AG04449 (cell line): Measurements from ENCODE around the gene LPP.

Experiments used
- CTCF ChIA-PET: fragments of 350-600 bp; formaldehyde crosslinking; extraction: SDS; loops from one replicate; lab custom pipeline; 2021; ENCODE audit warnings: antibody characterized with exemption; lab: Yijun Ruan, JAX
- POLR2A ChIA-PET: fragments of 400-600, 350-600 bp; formaldehyde crosslinking; extraction: SDS; loops from one replicate; lab custom pipeline; 2020; ENCODE audit warnings: antibody characterized with exemption, inconsistent platforms; lab: Yijun Ruan, JAX
- DNase-seq: peaks from one replicate; pipeline ENCODE4 v3.0.0-alpha.2; 2010; ENCODE audit warnings: low read depth, low spot score
- H3K4me3 ChIP-seq: 2 replicates; pipeline ENCODE4 v1.5.1; 2011; ENCODE audit warnings: low read depth, mild to moderate bottlenecking, control low read depth, low read length
- CTCF ChIP-seq: IDR thresholded peaks from one replicate; pipeline ENCODE4 v1.5.1; 2011; ENCODE audit warnings: mild to moderate bottlenecking, moderate library complexity, low read length, control low read depth, inconsistent platforms; ENCODE audit not compliant: insufficient read depth; ENCODE audit errors: missing control alignments

Gene LPP

GRCh38 chr3:188537606-188538005 is 383.6 kb downstream of the LPP start:
- ChIA-PET POLR2A (no interaction called here), CTCF (no interaction called here)
- no peak for TF ChIP-seq CTCF
- H3K4me3 ChIP-seq = no peak overlapping the region
- DNase-seq = no peak

GRCh38 chr3:188539037-188539436 is 385.1 kb downstream of the LPP start:
- CTCF ChIA-PET = interaction anchor here (1.0 to 1.2 kb wide), 3 partner anchors 9 to 16 kb away, joined by 3 read pairs; no protein-coding TSS in a partner anchor

GRCh38 chr3:188539631-188540194 is 385.8 kb downstream of the LPP start:
- no peak for TF ChIP-seq CTCF
- POLR2A ChIA-PET = no interaction called here
- CTCF ChIA-PET = interaction anchor here (1.0 to 1.1 kb wide), 2 partner anchors 9 to 12 kb away, joined by 3 read pairs; no protein-coding TSS in a partner anchor
- no peak overlapping the region for H3K4me3 ChIP-seq
- no peak for DNase-seq

More at GRCh38 chr3:188539037-188539436, 385.1 kb downstream of the LPP start:
- POLR2A ChIA-PET = interaction anchor here (0.5 kb wide), 1 partner anchor 11 kb away, joined by 3 read pairs; no protein-coding TSS in a partner anchor
- H3K4me3 ChIP-seq = no peak overlapping the region
- no peak for DNase-seq
- no peak for TF ChIP-seq CTCF

- ChIA-PET CTCF (no interaction called here), POLR2A (no interaction called here)
- DNase-seq = no peak
- no peak overlapping the region for H3K4me3 ChIP-seq
- TF ChIP-seq CTCF = no peak
Observed at GRCh38 chr3:188542196-188542595, 388.2 kb downstream of the LPP start.

GRCh38 chr3:188544012-188544411 is 390.1 kb downstream of the LPP start:
- no peak overlapping the region for H3K4me3 ChIP-seq
- ChIA-PET POLR2A (no interaction called here), CTCF (interaction anchor here (0.7 to 1.2 kb wide), 3 partner anchors 10 to 411 kb away, joined by 3 read pairs; no protein-coding TSS in a partner anchor)
- no peak for TF ChIP-seq CTCF
- no peak for DNase-seq

- ChIA-PET POLR2A (no interaction called here), CTCF (interaction anchor here (0.9 to 1.4 kb wide), 5 partner anchors 13 to 807 kb away, joined by 3 to 4 read pairs (median 3); no protein-coding TSS in a partner anchor)
- DNase-seq = no peak
Observed at GRCh38 chr3:188546835-188547670, 393.1 kb downstream of the LPP start.

More at GRCh38 chr3:188546835-188547670, 393.1 kb downstream of the LPP start:
- TF ChIP-seq CTCF = no peak
- no peak overlapping the region for H3K4me3 ChIP-seq
